IPS-11a (cell line): ENCODE data around the gene TMEM131.

Experiments used
- H3K4me3 ChIP-seq: one replicate; pipeline ENCODE4 v1.5.1; 2013; ENCODE audit warnings: low read depth, low read length, control low read depth

Gene TMEM131

DNA sequence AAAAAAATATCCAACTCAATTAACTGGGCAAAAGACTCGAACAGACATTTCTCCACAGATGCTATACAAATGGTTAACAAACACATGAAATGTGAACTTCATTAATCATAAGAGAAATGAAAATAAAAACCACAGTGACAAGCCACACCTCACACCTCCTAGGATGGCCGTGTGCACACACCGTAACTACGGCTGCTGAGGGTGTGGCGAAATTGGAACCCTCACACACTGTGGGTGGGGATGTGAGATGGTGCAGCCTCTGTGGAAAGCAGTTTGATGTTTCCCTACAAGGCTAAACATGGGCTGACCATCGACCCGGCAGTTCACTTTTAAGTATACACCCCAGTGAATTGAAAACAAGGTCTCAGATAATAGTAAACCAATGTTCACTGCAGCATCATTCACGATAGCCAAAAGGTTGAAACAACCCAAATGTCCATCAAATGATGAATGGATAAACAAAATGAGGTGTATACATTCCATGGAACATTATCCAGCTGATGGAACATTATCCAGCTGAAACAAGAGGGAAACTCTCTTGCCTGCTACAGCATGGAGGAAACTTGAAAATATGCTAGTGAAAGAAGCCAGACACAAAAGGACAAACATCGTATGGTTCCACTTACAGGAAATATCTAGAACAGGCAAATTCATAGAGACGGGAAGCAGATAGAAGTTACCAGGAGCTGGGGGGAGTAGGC, 250.1 kb downstream of the TMEM131 start:
- no peak overlapping the region for H3K4me3 ChIP-seq

DNA sequence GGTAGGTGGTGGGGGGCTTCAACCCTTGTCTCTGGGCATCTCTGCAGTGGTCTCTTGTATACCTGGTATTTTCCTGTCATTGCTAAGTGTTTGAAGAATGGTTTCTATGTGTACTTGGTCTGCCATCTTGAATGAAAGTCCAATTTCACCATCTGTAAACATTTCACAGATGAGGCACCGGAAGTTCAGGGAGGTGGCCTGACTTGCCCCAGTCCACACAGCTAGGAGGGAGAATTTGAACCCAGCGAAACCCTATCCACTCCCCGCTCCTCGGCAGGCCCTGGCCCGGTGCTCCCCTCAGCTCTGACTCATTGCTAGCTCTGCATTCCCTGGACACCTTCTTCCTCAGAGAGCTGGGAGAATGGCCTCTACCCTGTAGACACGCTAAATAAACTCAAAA, 251.8 kb downstream of the TMEM131 start:
- no peak overlapping the region for H3K4me3 ChIP-seq

DNA sequence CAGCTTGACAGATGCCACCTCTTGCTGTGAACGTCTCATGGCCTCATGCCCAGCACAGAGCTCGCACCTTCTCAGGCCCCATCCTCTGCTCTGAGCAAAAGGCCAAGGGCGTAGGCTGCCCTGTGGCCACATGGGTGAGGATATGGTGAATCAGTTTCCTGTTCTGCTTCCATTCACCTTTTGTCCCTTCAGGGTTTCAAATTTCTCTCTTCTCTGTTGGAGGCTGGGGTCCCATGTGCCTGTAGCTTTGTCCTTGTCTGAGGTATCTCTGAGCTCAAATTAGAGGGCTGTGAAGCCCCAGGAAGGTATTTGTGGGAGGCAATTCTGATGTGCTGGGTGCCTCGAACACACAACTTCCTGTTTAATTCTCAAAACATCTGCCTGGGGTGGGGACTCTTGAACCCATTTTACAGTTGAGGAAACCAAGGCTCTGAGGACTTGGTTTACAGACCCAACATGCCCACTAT, 253.3 kb downstream of the TMEM131 start:
- H3K4me3 ChIP-seq: no peak overlapping the region

DNA sequence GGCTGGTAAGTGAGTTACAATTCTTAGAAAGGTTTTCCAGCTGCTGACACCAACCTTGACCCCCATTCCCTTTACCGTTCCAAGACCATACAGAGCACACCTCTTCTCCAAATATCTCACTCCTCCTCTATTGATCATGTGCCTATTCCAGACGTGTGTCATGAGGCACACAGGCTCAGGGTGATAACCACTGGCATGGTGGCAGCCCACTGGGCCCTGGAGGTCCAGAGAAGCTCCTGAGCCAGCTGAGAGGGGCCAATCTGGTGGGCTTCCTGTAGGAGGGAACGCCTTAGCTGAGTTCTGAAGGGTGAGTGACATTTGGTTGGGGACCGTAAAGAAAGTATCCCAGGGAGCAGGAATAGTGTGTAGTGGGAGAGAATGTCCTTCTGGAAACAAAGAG, 254.1 kb downstream of the TMEM131 start:
- H3K4me3 ChIP-seq: no peak overlapping the region

DNA sequence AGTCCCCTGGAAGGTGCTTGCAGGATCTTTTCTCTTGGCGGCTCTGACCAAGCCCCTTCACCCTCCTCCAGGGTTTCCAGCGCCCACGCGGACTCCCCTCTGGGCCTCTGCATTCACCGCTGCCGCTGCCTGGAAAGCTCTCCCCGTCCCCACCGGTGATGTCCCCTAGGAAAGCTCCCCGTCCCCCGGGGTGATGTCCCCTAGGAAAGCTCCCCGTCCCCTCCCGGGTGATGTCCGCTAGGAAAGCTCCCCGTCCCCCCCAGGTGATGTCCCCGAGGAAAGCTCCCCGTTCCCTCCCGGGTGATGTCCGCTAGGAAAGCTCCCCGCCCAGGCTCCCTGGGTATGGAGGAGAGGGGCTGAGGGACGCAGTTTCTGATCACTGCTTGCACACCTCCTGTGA, 254.5 kb downstream of the TMEM131 start:
- no peak overlapping the region for H3K4me3 ChIP-seq

DNA sequence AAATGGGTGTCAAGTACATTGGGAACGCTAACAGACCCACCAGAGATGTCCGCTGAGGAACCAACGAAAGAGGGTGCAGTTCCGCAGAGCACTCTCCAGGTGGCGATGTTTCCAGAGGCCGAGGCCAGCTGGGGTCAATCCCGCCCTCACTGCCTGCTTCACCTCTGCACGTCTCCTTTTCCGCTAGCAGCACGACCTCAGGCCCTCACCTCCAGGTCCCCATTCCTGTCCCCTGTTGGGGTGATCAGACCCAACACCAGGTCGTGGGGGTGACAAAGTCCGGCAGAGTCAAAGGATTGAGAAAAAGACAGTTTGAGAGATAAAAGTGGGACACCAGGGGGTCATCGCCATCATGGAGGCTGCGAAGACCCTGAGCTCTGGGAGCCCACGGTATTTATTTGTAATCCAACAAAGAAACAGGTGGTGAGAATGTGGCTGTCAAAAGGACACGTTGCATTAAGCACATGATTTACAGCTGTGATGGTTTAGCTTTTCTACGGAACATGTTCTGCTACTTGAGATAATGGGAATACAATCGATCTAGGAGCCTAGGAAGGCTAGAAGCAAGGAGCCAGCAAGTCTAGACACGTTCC, 255.1 kb downstream of the TMEM131 start:
- H3K4me3 ChIP-seq: no peak overlapping the region

DNA sequence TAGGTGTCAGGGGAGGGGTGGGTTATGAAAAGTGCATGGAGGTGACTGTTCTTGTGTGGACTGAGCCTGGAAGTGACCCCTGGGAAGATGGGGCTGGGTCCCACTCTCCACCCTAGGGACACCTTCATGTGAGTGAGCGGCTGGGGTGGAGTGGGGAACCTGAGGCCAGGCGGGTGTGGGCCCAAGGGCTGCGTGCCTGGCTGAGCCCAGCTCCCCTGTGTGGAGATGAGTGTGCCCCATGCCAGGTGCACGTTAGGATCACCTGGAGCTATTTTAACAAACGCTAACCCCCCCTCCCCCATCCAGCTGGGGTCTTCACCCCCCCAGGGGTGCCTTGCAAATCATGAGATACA, 255.9 kb downstream of the TMEM131 start:
- no peak overlapping the region for H3K4me3 ChIP-seq

DNA sequence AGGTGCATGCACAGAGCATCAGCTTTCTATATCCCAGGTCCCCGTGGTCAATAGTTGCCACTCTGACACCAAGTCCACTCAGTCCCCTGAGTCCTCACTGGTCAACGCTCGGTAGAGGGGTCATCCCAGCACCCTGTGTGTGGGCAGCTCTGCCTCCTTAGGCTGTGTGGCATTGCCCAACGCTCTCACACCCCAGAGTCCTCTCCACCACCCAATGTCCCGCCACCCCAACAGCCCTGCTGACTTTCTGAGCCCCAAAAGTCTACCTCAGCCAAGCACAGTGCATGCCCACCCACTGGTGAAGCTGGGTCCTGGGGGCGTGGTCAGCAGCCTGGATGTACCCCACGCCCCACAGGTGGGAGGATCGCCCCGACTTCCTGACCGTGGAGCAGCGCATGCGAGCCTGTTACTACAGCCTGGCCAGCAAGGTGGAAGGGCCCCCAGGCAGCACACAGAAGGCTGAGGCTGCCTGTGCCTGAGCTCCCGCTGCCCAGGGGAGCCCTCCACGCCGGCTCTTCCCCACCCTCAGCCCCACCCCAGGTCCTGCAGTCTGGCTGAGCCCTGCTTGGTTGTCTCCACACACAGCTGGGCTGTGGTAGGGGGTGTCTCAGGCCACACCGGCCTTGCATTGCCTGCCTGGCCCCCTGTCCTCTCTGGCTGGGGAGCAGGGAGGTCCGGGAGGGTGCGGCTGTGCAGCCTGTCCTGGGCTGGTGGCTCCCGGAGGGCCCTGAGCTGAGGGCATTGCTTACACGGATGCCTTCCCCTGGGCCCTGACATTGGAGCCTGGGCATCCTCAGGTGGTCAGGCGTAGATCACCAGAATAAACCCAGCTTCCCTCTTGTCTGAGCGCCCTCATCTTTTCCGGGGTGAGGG, 256.5 kb downstream of the TMEM131 start:
- H3K4me3 ChIP-seq: no peak overlapping the region

DNA sequence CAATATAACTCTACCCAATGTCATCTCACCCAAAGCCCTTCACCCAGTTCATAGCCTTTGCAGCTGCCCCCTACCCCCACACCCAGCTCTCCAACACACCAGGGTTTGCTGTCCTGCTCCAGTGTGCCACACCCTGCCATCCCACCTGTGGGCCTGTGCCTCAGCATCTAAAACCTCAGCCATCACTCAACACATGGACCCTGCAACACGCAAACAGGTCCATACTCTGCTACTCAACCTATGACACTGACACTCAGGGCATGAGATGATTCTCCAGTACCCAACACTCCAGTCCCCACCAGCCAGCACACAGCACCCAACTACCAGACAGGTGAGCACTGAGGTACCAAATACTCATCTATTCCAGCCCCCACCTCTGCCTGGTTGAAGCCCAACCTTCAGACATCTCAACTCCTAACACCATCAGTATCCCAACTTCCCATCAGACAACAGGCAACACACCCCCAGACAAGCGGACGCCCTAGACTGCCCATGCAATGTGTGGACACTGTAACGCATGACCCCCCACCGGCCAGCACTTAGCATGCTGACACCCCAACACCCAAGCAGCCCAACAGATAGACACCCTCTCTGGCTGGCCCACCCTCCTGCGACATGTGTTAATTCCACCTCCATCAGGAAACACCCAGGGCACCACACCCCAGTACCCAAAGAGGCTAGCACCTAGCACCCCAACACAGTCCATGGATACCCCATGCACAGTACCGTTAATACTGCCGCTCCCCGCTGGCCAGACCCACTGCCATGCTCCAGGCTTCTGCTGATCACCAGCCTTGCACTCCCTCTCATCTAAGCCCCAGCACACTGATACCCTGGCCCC, 257.3 kb downstream of the TMEM131 start:
- H3K4me3 ChIP-seq: no peak overlapping the region

DNA sequence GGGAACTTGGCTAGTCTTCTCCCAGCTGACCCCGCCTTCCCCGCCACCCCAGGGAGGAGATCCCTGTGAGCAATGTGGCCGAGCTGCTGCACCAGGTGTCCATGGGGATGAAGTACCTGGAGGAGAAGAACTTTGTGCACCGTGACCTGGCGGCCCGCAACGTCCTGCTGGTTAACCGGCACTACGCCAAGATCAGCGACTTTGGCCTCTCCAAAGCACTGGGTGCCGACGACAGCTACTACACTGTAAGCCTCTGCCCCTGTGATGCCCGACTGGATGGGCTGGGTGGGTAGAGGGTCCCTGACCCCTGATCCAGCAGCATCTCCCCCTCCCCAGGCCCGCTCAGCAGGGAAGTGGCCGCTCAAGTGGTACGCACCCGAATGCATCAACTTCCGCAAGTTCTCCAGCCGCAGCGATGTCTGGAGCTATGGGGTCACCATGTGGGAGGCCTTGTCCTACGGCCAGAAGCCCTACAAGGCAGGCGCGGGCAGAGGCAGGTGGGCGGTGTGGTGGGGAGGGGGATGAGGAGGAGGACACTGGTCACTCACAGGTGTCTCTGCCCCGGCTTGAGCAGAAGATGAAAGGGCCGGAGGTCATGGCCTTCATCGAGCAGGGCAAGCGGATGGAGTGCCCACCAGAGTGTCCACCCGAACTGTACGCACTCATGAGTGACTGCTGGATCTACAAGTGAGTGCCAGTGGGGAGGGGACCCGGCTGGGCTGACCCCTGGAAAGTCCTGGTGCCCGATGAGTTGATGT, 258.1 kb downstream of the TMEM131 start:
- no peak overlapping the region for H3K4me3 ChIP-seq

DNA sequence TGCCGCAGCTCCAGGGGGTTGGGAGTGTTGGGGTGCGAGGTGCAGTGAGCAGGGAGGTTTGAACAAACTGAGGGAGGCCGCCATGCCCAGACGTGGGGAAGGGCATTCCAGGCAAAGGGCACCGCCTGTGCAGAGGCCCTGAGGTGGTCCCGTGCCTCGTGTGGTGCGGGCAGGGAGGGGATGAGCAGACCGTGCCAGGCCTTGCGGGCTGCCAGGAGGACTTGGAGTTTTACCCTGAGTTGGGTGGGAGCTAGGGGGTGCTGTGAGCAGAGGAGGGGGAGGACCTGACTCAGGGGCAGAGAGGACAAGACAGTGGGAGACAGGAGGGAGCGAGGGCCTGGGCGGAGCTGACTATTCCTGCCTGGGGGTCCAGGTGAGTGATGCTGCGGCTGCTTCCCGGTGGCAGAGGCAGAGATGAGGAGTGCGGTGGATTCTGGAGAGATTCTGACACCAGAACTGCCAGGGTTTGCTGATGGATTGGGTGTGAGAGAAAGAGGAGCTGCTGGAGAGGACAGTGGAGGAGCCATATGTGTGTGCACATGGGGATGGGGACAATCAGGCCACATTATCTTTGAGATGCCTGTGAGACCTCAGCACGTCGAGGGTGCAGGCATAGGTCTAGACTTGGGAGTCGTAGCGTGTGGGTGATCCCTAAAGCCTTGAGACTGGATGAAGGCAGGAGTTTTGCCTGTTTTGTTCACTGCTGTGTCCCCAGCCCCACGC, 259.0 kb downstream of the TMEM131 start:
- no peak overlapping the region for H3K4me3 ChIP-seq

DNA sequence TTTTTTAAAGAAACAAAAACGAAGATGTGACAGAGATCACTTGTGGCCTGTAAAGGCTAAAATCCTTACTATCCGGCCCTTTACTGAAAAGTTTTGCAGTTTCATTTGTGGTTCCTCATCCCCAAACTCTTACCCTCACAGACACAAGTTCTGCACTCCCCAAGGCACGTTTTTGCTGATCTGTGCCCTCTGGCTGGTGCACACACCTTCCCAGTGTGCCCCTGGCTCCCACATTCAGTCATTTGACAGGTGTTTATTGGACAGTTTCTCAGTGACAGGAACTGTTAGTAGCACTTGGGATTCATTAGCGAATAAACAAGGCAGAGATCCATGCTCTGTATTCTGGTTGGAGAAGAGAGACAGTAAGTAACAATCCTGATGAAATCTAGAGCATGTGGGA, 259.6 kb downstream of the TMEM131 start:
- H3K4me3 ChIP-seq: no peak overlapping the region

DNA sequence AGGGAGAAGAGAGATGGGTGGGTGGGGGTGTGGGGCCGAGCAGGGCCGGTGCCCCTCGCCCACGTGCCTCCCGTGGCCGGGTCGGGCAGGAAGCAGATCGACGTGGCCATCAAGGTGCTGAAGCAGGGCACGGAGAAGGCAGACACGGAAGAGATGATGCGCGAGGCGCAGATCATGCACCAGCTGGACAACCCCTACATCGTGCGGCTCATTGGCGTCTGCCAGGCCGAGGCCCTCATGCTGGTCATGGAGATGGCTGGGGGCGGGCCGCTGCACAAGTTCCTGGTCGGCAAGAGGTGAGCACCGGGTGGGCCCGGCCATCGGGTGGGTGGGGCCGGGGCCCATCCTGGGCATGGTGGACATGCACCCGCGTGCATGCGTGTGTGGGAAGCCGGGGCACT, 260.6 kb downstream of the TMEM131 start:
- H3K4me3 ChIP-seq: no peak overlapping the region

DNA sequence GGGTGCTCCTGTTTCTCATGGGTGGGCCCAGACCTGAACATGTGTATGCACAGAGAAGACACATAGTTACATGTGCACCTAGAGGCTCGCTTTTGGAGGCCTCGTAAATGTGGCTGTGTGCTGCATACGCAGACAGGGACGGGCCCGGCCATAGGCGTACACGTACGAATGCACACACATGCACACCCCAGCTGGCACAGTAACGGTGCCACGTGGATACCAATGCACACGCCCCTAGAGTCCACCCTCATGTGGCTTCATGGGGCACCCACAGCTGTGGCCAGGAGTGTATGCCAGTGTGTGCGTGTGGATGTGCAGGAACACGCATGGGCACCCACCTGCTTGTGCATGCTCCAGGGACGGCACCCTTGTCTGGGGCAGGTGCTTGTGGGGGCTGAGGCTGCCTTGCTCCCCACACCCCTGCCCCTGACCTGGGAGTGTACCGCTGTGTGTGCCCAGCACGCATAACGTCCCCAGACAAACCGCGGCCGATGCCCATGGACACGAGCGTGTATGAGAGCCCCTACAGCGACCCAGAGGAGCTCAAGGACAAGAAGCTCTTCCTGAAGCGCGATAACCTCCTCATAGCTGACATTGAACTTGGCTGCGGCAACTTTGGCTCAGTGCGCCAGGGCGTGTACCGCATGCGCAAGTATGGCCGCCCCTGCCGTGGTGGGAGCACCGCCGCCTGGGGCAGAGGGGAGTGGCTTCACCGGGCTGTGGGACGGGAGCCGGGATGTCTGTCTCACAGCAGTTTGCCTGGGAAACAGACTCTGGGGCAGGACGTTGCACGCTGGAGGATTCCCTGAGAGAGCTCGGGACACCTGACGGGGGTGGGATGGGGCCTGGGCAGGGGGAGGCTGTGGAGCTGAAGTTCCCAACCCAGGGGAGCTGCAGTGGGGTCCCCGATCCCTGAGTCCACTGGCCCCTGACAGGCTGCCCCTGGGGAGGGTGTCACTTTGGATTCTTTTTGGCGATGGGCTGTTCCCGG, 261.4 kb downstream of the TMEM131 start:
- H3K4me3 ChIP-seq: no peak overlapping the region

DNA sequence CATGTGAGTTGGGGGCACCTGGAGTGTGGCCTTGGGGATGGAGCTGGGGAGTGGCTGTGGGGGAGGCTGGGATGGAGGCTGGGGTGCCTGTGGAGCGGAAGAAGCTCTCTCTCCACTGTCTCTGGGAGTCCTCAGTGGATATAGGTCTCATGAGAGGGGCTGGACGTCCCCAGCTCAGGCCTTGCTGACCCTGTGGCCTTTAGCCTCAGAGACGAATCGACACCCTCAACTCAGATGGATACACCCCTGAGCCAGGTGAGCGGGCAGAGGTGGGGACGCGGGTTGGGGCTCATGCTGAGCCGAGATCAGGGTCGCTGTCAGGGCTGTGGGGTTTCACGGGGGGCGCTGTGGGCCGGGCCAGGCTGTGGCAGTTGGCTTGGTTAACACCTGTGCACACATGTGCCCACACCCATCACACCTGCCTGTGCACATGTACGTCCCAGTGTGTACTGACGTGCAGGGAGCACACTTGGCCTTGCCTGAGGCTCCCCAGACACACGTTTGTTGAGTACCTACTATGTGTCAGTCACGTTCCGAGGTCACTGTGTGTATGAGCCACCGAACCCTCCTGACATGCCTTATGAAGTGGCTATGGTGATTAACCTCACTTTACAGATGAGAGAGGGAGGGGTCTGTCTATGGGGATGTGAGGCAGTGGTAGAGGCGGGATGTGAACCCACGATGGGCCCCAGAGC, 262.3 kb downstream of the TMEM131 start:
- no peak overlapping the region for H3K4me3 ChIP-seq

DNA sequence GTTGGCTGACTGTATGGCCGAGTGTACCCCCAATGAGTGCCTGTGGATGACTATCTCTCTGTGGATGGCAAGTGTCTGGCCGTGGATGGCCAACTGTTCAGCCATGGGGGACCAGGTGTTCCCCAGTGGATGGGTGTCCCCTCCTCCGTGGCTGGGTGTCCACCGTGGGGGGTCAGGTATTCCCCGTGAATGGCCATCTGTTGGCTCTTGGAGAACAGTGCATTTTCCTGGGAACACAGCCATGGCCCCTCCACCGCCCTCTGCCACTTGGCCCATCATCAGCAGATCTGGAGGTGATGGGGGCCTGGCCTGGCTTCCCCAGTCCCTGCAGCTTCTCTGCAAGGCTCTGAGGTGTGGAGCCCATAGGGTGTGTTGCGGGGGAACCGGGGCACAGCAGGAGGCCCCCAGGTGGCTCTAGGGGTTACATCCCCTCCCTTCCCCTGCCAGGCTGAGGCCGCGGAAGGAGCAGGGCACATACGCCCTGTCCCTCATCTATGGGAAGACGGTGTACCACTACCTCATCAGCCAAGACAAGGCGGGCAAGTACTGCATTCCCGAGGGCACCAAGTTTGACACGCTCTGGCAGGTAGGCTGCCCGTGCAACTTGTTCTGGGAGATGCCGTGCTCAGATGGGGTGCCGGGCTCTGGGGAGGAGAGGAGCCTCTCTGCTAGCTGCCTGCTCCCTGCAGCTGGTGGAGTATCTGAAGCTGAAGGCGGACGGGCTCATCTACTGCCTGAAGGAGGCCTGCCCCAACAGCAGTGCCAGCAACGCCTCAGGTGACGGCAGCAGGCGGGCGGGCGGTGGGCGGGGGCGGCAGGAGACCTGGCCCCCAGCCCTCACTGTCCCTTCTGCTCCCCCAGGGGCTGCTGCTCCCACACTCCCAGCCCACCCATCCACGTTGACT, 263.1 kb downstream of the TMEM131 start:
- no peak overlapping the region for H3K4me3 ChIP-seq
